GM10266 (cell line): ENCODE results near the gene CGNL1.

Experiments used
- DNase-seq: peaks from one replicate; pipeline ENCODE4 v3.0.0; 2012; ENCODE audit errors: extremely low spot score
- TF ChIP-seq, protein P1 (sequence below): IDR thresholded peaks from 2 replicates; pipeline ENCODE4 v1.5.1; 2012; ENCODE audit warnings: mild to moderate bottlenecking, low read depth; ENCODE audit not compliant: control insufficient read depth, insufficient read depth; ENCODE audit errors: missing control alignments

CGNL1 gene

GRCh38 chr15:57537072-57537471 is 160.8 kb downstream of the CGNL1 start:
- TF ChIP-seq, protein P1, sequence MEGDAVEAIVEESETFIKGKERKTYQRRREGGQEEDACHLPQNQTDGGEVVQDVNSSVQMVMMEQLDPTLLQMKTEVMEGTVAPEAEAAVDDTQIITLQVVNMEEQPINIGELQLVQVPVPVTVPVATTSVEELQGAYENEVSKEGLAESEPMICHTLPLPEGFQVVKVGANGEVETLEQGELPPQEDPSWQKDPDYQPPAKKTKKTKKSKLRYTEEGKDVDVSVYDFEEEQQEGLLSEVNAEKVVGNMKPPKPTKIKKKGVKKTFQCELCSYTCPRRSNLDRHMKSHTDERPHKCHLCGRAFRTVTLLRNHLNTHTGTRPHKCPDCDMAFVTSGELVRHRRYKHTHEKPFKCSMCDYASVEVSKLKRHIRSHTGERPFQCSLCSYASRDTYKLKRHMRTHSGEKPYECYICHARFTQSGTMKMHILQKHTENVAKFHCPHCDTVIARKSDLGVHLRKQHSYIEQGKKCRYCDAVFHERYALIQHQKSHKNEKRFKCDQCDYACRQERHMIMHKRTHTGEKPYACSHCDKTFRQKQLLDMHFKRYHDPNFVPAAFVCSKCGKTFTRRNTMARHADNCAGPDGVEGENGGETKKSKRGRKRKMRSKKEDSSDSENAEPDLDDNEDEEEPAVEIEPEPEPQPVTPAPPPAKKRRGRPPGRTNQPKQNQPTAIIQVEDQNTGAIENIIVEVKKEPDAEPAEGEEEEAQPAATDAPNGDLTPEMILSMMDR, result no peak

GRCh38 chr15:57537488-57538264 is 161.4 kb downstream of the CGNL1 start:
- TF ChIP-seq, protein P1, result no peak
- DNase-seq, result no peak

More at GRCh38 chr15:57537072-57537471, 160.8 kb downstream of the CGNL1 start:
- no peak for DNase-seq

DNA sequence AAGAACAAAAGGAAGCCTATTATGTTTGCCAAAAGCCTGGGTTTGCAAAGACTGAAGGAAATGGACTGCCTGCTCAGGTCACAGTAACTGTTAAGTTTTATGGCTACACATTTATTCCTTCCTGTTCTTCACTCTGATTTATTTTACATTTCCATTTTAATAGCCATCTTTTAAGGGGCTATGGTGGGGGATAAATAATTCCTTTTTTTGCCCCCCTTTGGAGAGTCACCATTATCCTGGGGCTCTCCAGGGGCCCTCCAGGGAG is 161.9 kb downstream of the CGNL1 start:
- TF ChIP-seq, protein P1, result no peak
- no peak for DNase-seq

- no peak for DNase-seq
- TF ChIP-seq, protein P1, result no peak
These were observed 162.5 kb downstream of the CGNL1 start for GRCh38 chr15:57538821-57539220.

DNA sequence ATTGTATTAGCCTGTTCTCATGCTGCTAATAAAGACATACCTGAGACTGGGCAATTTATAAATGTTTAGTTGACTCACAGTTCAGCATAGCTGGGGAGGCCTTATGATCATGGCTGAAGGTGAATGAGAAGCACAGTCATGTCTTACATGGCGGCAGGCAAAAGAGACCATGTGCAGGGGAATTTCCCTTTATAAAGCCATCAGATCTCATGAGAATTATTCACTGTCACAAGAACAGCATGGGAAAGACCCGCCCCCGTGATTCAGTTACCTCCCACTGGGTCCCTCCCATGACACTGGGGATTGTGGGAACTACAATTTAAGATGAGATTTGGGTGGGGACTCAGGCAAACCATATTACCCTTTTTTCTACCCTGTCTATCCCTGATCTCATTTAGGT is 163.9 kb downstream of the CGNL1 start:
- TF ChIP-seq, protein P1, result no peak
- no peak for DNase-seq

- DNase-seq, result peak; percentile 56
- TF ChIP-seq, protein P1, result no peak
These were observed 164.4 kb downstream of the CGNL1 start for GRCh38 chr15:57540736-57541135.

- TF ChIP-seq, protein P1, result no peak
- no peak for DNase-seq
These were observed 165.0 kb downstream of the CGNL1 start for GRCh38 chr15:57541271-57541670.
